ENCODE measurements around the gene TCF25.

TCF25 gene

GRCh38 chr16:89843409-89844350 is 29.7 kb upstream of the TCF25 start:
- H3K4me3 ChIP-seq = no peak overlapping the region
- peak overlapping the region in 1 of 21 experiments; percentile 50 for H3K27ac ChIP-seq

GRCh38 chr16:89844739-89845339 is 28.6 kb upstream of the TCF25 start:
- Histone ChIP-seq H3K4me3 (no peak overlapping the region), H3K27ac (no peak overlapping the region)

- Histone ChIP-seq H3K4me3 (no peak overlapping the region), H3K27ac (no peak overlapping the region)
These were observed 28.0 kb upstream of the TCF25 start for GRCh38 chr16:89845417-89845816.

- Histone ChIP-seq H3K4me3 (no peak overlapping the region), H3K27ac (no peak overlapping the region)
These were observed 26.1 kb upstream of the TCF25 start for GRCh38 chr16:89847051-89847939.

GRCh38 chr16:89847940-89848297 is 25.5 kb upstream of the TCF25 start:
- no peak overlapping the region for H3K27ac ChIP-seq
- H3K4me3 ChIP-seq = no peak overlapping the region

- H3K4me3 ChIP-seq = no peak overlapping the region
- H3K27ac ChIP-seq = no peak overlapping the region
These were observed 24.4 kb upstream of the TCF25 start for GRCh38 chr16:89848974-89849373.

- Histone ChIP-seq H3K4me3 (no peak overlapping the region), H3K27ac (no peak overlapping the region)
These were observed 19.9 kb upstream of the TCF25 start for GRCh38 chr16:89853306-89853993.

GRCh38 chr16:89855301-89855945 is 18.0 kb upstream of the TCF25 start:
- Histone ChIP-seq H3K27ac (no peak overlapping the region), H3K4me3 (no peak overlapping the region)

GRCh38 chr16:89855986-89856385 is 17.4 kb upstream of the TCF25 start:
- H3K27ac ChIP-seq = no peak overlapping the region
- H3K4me3 ChIP-seq = no peak overlapping the region

- no peak overlapping the region for H3K27ac ChIP-seq
- no peak overlapping the region for H3K4me3 ChIP-seq
These were observed 14.3 kb upstream of the TCF25 start for GRCh38 chr16:89858973-89859614.

- Histone ChIP-seq H3K4me3 (no peak overlapping the region), H3K27ac (no peak overlapping the region)
These were observed 13.8 kb upstream of the TCF25 start for GRCh38 chr16:89859615-89860007.

GRCh38 chr16:89860747-89861304 is 12.6 kb upstream of the TCF25 start:
- H3K27ac ChIP-seq = no peak overlapping the region
- no peak overlapping the region for H3K4me3 ChIP-seq

- no peak overlapping the region for H3K4me3 ChIP-seq
- H3K27ac ChIP-seq = no peak overlapping the region
These were observed 11.7 kb upstream of the TCF25 start for GRCh38 chr16:89861648-89862047.

GRCh38 chr16:89862732-89863131 is 10.7 kb upstream of the TCF25 start:
- H3K27ac ChIP-seq = peak overlapping the region in 6 of 21 experiments; percentile 9 to 86 (median 76)
- no peak overlapping the region for H3K4me3 ChIP-seq

GRCh38 chr16:89863741-89864526 is 9.5 kb upstream of the TCF25 start:
- H3K27ac ChIP-seq = peak overlapping the region in 20 of 21 experiments; percentile 7 to 87 (median 70)
- peak overlapping the region in 1 of 7 experiments; percentile 10 for H3K4me3 ChIP-seq

- Histone ChIP-seq H3K27ac (peak overlapping the region in 19 of 21 experiments; percentile 7 to 87 (median 70)), H3K4me3 (no peak overlapping the region)
These were observed 8.9 kb upstream of the TCF25 start for GRCh38 chr16:89864527-89864820.

GRCh38 chr16:89867918-89868317 is 5.5 kb upstream of the TCF25 start:
- no peak overlapping the region for H3K27ac ChIP-seq
- H3K4me3 ChIP-seq = no peak overlapping the region

GRCh38 chr16:89869911-89870310 is 3.5 kb upstream of the TCF25 start:
- Histone ChIP-seq H3K4me3 (no peak overlapping the region), H3K27ac (no peak overlapping the region)
